Right atrium auricular region (tissue), 2 donors: ENCODE measurements around the gene SLC12A3. TPM values are rescaled to one million over a fixed set of nuclear protein-coding genes. Genes with fewer than 3 reads are reported as not detected.

ENCODE experiments used
- DNase-seq: peaks from one replicate; pipeline ENCODE4 v3.0.0-alpha.2; 2019; ENCODE audit warnings: low spot score
- H3K27ac ChIP-seq, 2 donors: fragments of 200-600 bp; sonication (generic); 1 replicate in 1 of 2; 2 replicates in 1 of 2; pipeline ENCODE4 v1.5.1; 2016 to 2019
- H3K27me3 ChIP-seq, 2 donors: fragments of 200-600 bp; sonication (generic); one replicate each; pipeline versions ENCODE4 v1.5.1 to v1.6.0; 2017 to 2019
- H3K36me3 ChIP-seq: fragments of 200-600 bp; sonication (generic); one replicate; pipeline ENCODE4 v1.5.1; 2016
- H3K4me1 ChIP-seq, 2 donors: fragments of 200-600 bp; sonication (generic); one replicate each; pipeline versions ENCODE4 v1.5.1 to v1.6.0; 2017 to 2019
- H3K4me3 ChIP-seq, 2 donors: fragments of 200-600 bp; sonication (generic); 1 replicate in 1 of 2; 2 replicates in 1 of 2; pipeline ENCODE4 v1.5.1; 2017 to 2019; ENCODE audit warnings: mild to moderate bottlenecking in 1 of 2, moderate library complexity in 1 of 2
- H3K9me3 ChIP-seq, 2 donors: fragments of 200-600 bp; sonication (generic); one replicate each; pipeline ENCODE4 v1.5.1; 2019
- total RNA-seq, 2 donors: library from RNA; depleted of rRNA; stranded (reverse); fragments of >200 nt; gene quantifications; one replicate each; pipeline ENCODE4 v1.1.0, GENCODE V29; 2016
- TF ChIP-seq, protein P1 (sequence below), 2 donors: fragments of 200-600 bp; sonication (generic); IDR thresholded peaks; one replicate each; pipeline ENCODE4 v1.5.1; 2019; ENCODE audit warnings: antibody characterized with exemption in 2 of 2

SLC12A3 gene
- total RNA-seq, 2 donors from 2014 or later, result not detected

DNA sequence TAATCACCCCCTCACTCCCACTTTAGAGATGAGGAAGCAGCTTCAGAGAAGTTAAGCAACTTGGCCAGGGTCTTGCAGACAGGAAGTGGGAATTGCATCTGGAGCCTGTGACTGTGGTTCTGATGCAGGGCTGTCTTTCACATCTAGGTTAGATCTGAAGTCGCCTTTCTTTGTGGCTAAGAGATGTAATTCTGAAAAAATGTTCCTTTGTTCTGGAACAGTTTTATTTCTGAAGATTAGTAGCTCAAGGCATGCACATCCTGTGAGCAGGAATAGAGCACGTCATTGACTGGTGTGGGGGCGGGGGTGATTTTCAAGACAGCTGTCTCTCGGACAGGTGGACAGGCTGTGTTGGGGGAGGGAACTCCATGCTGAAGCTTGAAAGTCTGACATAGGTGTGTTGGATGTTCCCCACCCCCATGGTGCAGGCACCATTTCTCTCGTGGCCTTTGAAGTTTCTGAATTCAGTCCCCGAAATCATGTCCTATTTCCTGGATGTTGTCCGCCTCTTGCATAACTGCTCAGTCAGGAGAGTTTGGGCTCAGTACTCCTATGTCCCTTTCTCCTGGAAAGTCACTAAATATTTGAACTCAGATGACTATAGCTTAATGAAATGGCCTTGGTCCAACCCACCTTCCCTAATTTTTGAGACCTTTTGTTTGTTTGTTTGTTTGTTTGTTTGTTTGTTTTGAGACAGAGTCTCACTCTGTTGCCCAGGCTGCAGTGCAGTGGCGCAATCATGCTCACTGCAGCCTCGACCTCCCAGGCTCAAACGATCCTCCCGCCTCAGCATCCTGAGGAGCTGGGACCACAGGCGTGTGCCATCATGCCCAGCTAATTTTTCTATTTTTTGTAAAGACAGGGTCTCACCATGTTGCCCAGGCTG lies 45.9 kb downstream of the SLC12A3 start:
- peak; percentile 65 for DNase-seq
- TF ChIP-seq, protein P1, sequence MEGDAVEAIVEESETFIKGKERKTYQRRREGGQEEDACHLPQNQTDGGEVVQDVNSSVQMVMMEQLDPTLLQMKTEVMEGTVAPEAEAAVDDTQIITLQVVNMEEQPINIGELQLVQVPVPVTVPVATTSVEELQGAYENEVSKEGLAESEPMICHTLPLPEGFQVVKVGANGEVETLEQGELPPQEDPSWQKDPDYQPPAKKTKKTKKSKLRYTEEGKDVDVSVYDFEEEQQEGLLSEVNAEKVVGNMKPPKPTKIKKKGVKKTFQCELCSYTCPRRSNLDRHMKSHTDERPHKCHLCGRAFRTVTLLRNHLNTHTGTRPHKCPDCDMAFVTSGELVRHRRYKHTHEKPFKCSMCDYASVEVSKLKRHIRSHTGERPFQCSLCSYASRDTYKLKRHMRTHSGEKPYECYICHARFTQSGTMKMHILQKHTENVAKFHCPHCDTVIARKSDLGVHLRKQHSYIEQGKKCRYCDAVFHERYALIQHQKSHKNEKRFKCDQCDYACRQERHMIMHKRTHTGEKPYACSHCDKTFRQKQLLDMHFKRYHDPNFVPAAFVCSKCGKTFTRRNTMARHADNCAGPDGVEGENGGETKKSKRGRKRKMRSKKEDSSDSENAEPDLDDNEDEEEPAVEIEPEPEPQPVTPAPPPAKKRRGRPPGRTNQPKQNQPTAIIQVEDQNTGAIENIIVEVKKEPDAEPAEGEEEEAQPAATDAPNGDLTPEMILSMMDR (IDR thresholded peaks at IDR 0.05), result no peak
- Histone ChIP-seq H3K27ac (peak overlapping the region; percentile 14 to 57), H3K9me3 (no peaks in the 10 kb centered on the region), H3K27me3 (no peaks in the 10 kb centered on the region), H3K4me3 (no peak overlapping the region), H3K4me1 (peaks cover 0 to 35% of the 10 kb centered on the region in 2 donors), H3K36me3 (no peaks in the 10 kb centered on the region)

DNA sequence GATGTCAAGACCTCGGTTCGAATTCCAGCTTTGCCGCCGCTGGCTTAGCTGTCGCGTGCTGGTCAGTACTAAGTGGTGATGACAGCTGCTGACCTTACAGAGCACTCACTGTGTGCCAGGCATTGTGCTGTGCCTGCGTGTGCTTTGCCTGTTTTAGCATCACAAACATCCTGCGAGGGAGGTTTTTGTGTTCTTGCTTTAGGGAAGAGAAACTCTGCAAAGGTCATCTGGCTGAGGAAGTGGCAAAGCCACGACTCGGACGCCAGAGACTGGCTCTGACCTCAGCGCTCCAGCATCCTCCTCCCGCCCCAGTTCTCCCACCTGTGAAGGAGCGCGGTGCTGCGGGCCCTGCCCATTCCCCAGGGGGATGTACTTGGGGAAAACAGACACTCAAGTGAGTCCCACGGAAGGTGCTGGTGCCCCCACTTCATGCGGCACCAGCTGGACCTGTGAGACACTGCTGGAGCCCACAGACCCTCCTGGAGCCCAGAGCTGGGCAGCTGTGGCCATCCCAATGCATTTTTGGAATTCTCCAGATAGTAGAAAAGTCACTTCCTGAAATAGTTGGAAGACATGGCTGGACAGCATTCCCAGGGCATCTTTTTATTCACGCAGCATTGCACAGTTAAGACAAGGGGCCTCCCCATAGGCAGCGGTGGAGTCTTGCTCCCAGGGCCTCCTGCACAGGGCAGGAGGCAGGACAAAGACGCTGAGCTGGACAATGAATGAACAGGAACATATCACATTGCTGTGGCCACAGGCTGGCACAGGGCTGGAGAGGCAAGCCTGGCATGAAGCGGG lies 47.0 kb downstream of the SLC12A3 start:
- Histone ChIP-seq H3K9me3 (no peaks in the 10 kb centered on the region), H3K36me3 (no peaks in the 10 kb centered on the region), H3K4me1 (peaks cover 0 to 43% of the 10 kb centered on the region in 2 donors), H3K27me3 (no peaks in the 10 kb centered on the region), H3K27ac (peak overlapping the region; percentile 14 to 57), H3K4me3 (no peak overlapping the region)
- DNase-seq, result peak; percentile 71
- TF ChIP-seq, protein P1 (IDR thresholded peaks at IDR 0.05), result no peak

DNA sequence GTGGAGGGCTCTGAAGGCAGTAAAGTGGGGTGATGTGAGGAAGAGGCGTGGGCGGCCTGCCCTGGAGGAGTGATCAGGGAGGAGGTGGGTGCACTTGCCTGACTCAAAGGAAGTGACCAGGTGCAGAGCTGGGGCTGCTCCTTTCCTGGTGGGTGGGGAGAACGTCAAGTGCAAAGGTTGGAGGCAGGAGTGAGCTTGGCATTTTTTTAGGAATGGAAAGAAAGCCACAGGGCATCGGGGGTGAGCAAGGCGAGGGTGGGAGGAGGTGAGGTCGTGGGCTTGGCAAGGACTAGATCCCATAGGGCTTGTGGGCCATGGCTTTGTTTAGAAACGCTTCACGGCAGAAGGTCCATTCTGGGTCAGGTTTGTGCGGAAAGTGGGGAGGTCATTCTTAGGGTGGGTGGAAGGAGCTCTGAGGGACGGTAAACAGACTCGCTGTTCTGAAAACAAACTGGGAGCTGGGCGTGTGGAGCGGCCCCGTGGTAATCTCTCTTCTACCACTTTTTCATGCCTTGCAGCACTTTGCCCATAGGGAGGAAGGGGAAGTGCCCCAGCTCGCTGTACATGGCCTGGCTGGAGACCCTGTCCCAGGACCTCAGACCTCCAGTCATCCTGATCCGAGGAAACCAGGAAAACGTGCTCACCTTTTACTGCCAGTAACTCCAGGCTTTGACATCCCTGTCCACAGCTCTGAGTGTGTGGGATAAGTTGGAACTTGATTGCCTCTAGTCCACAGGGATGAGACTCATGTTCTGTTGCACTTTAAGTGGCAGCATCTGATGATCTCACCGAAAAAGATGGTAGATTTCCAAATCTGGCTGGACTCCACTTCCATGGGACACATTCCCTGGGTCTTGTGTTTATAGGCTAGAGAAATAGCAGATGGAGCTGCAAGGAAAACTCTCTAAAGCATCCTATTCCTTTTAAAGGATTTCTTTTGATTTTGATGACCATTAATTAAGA lies 48.0 kb downstream of the SLC12A3 start:
- no peak overlapping the region for H3K4me3 ChIP-seq
- H3K36me3 ChIP-seq, result no peaks in the 10 kb centered on the region
- no peak for DNase-seq
- H3K27me3 ChIP-seq, result no peaks in the 10 kb centered on the region
- H3K27ac ChIP-seq, result peak overlapping the region in 1 of 2 donors; percentile 10
- no peaks in the 10 kb centered on the region for H3K9me3 ChIP-seq
- TF ChIP-seq, protein P1 (IDR thresholded peaks at IDR 0.05), result no peak
- H3K4me1 ChIP-seq, result peaks cover 0 to 48% of the 10 kb centered on the region in 2 donors

DNA sequence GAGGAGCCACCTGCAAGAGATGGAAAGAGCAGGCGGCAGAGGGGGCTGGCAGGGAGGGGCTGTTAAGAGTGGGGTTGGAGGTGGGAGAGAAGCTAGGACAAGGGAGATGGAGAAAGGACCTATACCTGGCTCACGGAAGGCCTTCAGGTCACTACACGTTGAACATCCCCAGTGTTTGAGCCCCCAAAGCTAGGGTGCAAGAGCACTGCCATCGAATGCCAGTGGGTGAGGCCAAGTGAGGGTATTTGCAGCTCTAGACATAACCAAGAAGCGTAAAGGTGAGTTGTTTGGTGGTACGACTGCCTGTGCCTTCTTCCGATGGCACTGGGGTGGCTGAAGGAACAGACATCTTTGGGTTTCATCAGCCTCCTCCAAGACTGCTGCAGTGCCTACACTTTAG lies 49.9 kb downstream of the SLC12A3 start:
- DNase-seq, result no peak
- H3K27ac ChIP-seq, result peak overlapping the region in 1 of 2 donors; percentile 17
- H3K9me3 ChIP-seq, result no peaks in the 10 kb centered on the region
- H3K27me3 ChIP-seq, result no peaks in the 10 kb centered on the region
- H3K4me1 ChIP-seq, result peaks cover 0 to 48% of the 10 kb centered on the region in 2 donors
- no peak overlapping the region for H3K4me3 ChIP-seq
- no peaks in the 10 kb centered on the region for H3K36me3 ChIP-seq
- TF ChIP-seq, protein P1 (IDR thresholded peaks at IDR 0.05), result no peak
